Measurements from ENCODE around the gene RNASEH2B.

GRCh38 chr13:51003642-51004041 lies 94.1 kb downstream of the RNASEH2B start:
- TF ChIP-seq EZH2 (IDR thresholded peaks at IDR 0.05; ENCODE audit: low read depth, unreplicated experiment) (no peak), CTCF (conservative IDR thresholded peaks at IDR 0.05; ENCODE audit: low read depth in 2 of 2) (no peak), STAT1 (IDR thresholded peaks at IDR 0.05; ENCODE audit: unreplicated experiment) (no peak)

All from GM23338 (cell line).